ENCODE results near the gene MEAF6.

MEAF6 gene

DNA sequence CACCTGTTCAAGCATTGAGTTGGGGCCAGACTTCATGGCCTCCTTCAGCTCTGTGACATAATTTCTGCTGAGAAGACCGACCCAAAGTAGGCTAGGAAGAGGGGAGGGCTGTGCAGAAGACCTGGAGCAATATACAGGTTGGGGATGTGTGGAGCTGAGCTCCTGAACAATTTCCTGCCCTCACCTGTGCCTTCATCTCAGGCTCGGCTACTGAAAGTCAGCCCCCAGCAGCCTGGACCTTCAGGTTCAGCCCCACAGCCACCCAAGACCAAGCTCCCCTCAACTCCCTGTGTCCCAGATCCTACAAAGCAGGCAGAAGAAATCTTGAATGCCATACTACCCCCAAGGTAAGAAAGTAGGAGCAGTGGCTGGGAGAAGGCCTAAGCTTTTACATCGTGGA, 42.8 kb upstream of the MEAF6 start:
- H3K4me3 ChIP-seq (ENCODE audit: low read depth, low read length), result no peak overlapping the region
- TF ChIP-seq, protein P1, sequence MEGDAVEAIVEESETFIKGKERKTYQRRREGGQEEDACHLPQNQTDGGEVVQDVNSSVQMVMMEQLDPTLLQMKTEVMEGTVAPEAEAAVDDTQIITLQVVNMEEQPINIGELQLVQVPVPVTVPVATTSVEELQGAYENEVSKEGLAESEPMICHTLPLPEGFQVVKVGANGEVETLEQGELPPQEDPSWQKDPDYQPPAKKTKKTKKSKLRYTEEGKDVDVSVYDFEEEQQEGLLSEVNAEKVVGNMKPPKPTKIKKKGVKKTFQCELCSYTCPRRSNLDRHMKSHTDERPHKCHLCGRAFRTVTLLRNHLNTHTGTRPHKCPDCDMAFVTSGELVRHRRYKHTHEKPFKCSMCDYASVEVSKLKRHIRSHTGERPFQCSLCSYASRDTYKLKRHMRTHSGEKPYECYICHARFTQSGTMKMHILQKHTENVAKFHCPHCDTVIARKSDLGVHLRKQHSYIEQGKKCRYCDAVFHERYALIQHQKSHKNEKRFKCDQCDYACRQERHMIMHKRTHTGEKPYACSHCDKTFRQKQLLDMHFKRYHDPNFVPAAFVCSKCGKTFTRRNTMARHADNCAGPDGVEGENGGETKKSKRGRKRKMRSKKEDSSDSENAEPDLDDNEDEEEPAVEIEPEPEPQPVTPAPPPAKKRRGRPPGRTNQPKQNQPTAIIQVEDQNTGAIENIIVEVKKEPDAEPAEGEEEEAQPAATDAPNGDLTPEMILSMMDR (IDR thresholded peaks at IDR 0.05; ENCODE audit: low read depth, low read length), result no peak

DNA sequence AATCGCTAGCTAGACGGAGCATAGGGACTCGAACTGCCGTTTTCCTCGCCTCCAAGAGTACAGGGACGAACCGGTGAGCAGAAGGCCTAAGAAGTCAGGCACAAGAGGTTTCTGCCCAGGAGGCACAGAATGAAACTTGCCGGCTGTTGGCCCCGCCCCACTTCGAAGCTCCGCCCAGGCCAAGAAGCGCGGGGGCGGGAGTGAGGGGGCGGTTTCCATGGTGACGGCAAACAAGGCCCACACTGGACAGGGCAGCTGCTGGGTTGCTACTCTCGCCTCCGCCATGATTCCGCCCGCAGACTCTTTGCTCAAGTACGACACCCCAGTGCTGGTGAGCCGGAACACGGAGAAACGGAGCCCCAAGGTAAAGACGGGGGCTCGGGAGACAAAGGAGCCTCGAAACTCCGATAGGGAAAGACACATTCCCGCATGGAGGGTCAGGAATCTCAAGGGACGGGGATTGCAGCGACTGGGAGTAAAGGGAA, 42.2 kb upstream of the MEAF6 start, which contains the start of gene DNALI1:
Gene DNALI1 (plus strand): TSS at position 229 of the 485 bp plus-strand sequence. CDS start 55 bp downstream, at position 284.
- peak within 1 kb of the TSS; percentile 17; the same call in 1 of the 2 replicates for H3K4me3 ChIP-seq (ENCODE audit: low read depth, low read length)
- TF ChIP-seq, protein P1 (IDR thresholded peaks at IDR 0.05; ENCODE audit: low read depth, low read length), result no peak

DNA sequence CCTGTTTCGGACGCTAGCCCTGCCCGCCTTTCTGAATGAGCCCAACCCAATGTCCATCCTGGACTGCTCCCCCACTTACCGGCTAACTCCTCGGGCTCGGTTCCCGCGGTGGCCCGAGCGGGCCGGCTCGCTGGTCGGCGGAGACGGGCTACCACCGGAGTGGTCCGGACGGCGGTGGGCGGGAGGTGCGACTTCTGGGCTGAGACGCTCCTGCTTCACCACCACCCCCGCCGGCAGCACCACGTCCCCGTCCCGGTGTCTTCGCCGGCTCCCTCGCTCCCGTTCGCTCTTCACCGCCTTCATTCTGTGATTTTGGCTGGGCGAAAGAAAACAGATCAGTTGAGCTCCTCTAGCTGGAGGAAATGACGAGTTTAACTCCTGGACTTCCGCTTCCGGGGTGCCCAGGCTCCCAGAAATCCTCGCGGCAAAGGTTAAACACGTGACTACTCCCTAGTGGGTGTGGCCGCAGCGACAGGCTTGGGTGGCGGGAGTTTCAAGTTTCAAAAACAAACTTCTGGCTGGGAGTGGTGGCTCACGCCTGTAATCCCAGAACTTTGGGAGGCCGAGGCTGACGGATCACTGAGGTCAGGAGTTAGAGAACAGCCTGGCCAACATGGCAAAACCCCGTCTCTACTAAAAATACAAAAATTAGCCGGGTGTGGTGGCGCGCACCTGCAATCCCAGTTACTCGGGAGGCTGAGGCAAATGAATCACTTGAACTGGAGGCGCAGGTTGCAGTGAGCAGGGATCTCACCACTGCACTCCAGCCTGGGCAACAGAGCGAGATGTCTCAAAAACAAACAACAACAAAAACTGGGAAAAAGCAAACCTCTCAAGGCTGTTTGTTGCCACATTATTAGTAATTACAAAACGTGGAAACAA, 39.6 kb upstream of the MEAF6 start, which contains the start of gene SNIP1:
Gene SNIP1 (minus strand): TSS at position 367 of the 882 bp plus-strand sequence. CDS start 64 bp downstream, at position 303.
- H3K4me3 ChIP-seq (ENCODE audit: low read depth, low read length), result peak within 1 kb of the TSS; percentile 89
- TF ChIP-seq, protein P1 (IDR thresholded peaks at IDR 0.05; ENCODE audit: low read depth, low read length), result no peak

DNA sequence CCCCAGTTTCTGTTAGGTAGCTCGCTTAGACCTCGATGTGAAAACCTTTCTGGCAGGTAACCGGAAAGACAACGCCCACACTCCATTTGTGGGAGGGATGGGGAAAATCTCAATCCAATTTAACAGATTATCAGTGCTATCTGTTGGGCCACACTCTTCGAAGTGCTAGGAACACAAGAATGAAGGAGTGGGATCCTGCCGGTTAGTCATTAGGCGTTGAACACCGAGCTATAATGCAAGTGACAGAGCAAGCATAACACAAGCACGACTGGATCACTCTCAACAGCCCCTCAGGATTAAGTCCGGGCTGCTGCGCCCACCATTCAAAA, 39.0 kb upstream of the MEAF6 start:
- TF ChIP-seq, protein P1 (IDR thresholded peaks at IDR 0.05; ENCODE audit: low read depth, low read length), result no peak
- H3K4me3 ChIP-seq (ENCODE audit: low read depth, low read length), result peak overlapping the region; percentile 89

DNA sequence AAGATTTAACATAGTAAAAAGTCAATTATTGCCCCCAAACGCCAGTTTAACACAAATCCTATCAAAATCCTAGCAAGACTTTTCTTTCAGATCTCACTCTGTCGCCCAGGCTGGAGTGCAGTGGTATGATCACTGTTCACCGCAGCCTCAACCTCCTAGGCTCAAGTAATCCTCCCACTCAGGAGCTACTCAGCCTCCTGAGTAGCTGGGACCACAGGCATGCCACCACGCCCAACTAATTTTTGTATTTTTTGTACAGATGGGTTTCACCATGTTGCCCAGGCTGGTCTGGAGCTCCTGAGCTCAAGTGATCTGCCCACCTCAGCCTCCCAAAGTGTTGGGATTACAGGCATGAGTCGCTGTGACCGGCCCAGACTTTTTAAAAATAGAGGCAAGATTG, 34.8 kb upstream of the MEAF6 start:
- TF ChIP-seq, protein P1 (IDR thresholded peaks at IDR 0.05; ENCODE audit: low read depth, low read length), result no peak
- H3K4me3 ChIP-seq (ENCODE audit: low read depth, low read length), result no peak overlapping the region

DNA sequence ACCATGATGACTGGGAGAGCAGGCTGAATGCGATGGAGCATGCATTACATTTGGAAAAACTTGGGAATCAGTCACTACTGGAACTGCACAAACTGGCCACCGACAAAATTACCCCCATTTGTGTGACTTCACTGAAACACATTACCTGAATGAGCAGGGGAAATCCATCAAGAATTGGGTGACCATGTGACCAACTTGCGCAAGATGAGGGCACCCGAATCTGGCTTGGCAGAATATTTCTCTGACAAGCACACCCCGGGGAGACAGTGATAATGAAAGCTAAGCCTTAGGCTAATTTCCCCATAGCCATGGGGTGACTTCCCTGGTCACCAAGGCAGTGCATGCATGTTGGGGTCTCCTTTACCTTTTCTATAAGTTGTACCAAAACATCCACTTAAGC, 30.5 kb upstream of the MEAF6 start:
- TF ChIP-seq, protein P1 (IDR thresholded peaks at IDR 0.05; ENCODE audit: low read depth, low read length), result no peak
- H3K4me3 ChIP-seq (ENCODE audit: low read depth, low read length), result no peak overlapping the region

DNA sequence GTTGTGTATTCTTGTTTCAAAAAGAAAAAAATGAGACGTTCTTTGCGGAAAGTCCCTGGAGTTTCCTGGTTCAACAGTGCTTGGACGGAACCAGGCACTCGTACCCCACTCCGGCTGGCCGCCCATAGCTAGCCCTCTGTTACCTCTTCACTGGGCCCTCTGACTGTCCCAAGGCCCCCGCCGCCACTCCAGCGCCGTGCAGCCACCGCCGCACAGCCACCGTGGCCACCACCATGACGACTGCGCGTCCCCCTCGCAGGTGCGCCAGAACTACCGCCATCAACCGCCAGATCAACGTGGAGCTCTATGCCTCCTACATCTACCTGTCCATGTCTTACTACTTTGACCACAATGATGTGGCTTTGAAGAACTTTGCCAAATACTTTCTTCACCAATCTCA, 30.0 kb upstream of the MEAF6 start:
- TF ChIP-seq, protein P1 (IDR thresholded peaks at IDR 0.05; ENCODE audit: low read depth, low read length), result no peak
- no peak overlapping the region for H3K4me3 ChIP-seq (ENCODE audit: low read depth, low read length)

Measured in WI38 (cell line).